ENCODE measurements around the gene TMCC1. TPM values are rescaled to one million over a fixed set of nuclear protein-coding genes. Genes with fewer than 3 reads are reported as not detected.

Gene TMCC1
- total and polyA plus RNA-seq, 2 donors (not counting 3 experiments of a cell fraction or from before 2014, with no cell fraction given), result 17.4 to 38.4 TPM

DNA sequence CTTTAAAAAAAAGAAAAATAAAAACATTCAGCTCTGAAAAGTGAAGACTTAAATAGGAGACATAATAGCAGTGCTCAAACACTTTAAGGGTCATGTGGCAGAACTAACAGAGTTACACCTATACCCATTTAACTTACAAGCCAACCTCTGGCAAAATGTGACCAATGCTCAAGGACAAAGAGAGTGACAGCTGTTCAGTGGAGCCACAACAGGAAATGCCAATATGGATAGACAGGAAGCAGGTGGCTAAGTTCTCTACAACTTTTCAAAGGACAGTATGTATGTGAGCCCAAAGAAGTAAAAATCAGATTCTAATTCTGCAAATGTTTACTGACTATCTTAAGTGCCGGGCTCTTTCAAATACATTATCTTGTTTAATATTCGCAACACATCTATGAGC, 3.4 kb downstream of the TMCC1 start:
- TF ChIP-seq GATA2 (IDR thresholded peaks at IDR 0.05; ENCODE audit: insufficient read depth, insufficient read length, low read depth, low read length) (no peak), MYC (IDR thresholded peaks at IDR 0.05; ENCODE audit: low read depth, low read length) (no peak), FOS (IDR thresholded peaks at IDR 0.05; ENCODE audit: borderline replicate concordance, insufficient read depth, low read length) (no peak), JUN (IDR thresholded peaks at IDR 0.05; ENCODE audit: borderline replicate concordance, insufficient read depth, insufficient read length, low read depth) (no peak), POLR2AphosphoS5 (IDR thresholded peaks at IDR 0.05; ENCODE audit: insufficient read depth, low read depth, low read length) (peak; percentile 49), EZH2 (IDR thresholded peaks at IDR 0.05; ENCODE audit: borderline replicate concordance, low read depth, low read length, severe bottlenecking) (no peak)
- TF ChIP-seq, protein P1, sequence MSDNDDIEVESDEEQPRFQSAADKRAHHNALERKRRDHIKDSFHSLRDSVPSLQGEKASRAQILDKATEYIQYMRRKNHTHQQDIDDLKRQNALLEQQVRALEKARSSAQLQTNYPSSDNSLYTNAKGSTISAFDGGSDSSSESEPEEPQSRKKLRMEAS (IDR thresholded peaks at IDR 0.05; ENCODE audit: insufficient read depth, insufficient read length), result no peak
- TF ChIP-seq, protein P2, sequence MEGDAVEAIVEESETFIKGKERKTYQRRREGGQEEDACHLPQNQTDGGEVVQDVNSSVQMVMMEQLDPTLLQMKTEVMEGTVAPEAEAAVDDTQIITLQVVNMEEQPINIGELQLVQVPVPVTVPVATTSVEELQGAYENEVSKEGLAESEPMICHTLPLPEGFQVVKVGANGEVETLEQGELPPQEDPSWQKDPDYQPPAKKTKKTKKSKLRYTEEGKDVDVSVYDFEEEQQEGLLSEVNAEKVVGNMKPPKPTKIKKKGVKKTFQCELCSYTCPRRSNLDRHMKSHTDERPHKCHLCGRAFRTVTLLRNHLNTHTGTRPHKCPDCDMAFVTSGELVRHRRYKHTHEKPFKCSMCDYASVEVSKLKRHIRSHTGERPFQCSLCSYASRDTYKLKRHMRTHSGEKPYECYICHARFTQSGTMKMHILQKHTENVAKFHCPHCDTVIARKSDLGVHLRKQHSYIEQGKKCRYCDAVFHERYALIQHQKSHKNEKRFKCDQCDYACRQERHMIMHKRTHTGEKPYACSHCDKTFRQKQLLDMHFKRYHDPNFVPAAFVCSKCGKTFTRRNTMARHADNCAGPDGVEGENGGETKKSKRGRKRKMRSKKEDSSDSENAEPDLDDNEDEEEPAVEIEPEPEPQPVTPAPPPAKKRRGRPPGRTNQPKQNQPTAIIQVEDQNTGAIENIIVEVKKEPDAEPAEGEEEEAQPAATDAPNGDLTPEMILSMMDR (IDR thresholded peaks at IDR 0.05; ENCODE audit: extremely low read depth in 1 of 2, insufficient read depth in 1 of 2, low read depth in 1 of 2, low read length in 2 of 2), result no peak
- Histone ChIP-seq H3K9me1 (replicated peaks; ENCODE audit: control insufficient read depth, extremely low read depth, insufficient read depth, low read length) (no peaks in the 10 kb centered on the region), H3K27me3 (ENCODE audit: control insufficient read depth in 2 of 2, insufficient read depth in 2 of 2, low read length in 2 of 2) (no peaks in the 10 kb centered on the region), H3K4me2 (ENCODE audit: insufficient read depth, low read length) (peak overlapping the region; percentile 60), H4K20me1 (replicated peaks; ENCODE audit: control insufficient read depth, extremely low read depth, insufficient read depth, low read length) (no peaks in the 10 kb centered on the region), H3K36me3 (ENCODE audit: control insufficient read depth in 2 of 2, extremely low read depth in 1 of 2, insufficient read depth in 2 of 2, low read length in 2 of 2) (no peaks in the 10 kb centered on the region), H3K79me2 (ENCODE audit: control insufficient read depth, insufficient read depth, low read length) (peaks cover 35% of the 10 kb centered on the region), H2AFZ (ENCODE audit: low read depth, low read length) (no peak overlapping the region), H3K9me3 (replicated peaks; ENCODE audit: control insufficient read depth, insufficient read depth, low read length) (no peaks in the 10 kb centered on the region), H3K9ac (replicated peaks; ENCODE audit: extremely low read depth, insufficient read depth, low read length) (peak overlapping the region; percentile 12), H3K27ac (ENCODE audit: insufficient read depth, low read depth, low read length) (peak overlapping the region; percentile 80), H3K4me3 (replicated peaks in 1 of 3; ENCODE audit: insufficient read depth in 1 of 3, low read depth in 1 of 3, low read length in 3 of 3) (peak overlapping the region in 1 of 3 experiments; percentile 29), H3K4me1 (ENCODE audit: control insufficient read depth, extremely low read depth, insufficient read depth, low read length) (peaks cover 52% of the 10 kb centered on the region)
- peak; percentile 78 for DNase-seq (ENCODE audit: low read depth, low spot score)
- no TSS peak for BruUV-seq (replicated peaks)
- dilution Hi-C loops (cut with MboI; ENCODE audit: extremely low pct_ligation_motif_present, low sequenced_read_pairs) (no loop called here), intact Hi-C loops (cut with micrococcal nuclease) (loop anchor here (2.0 to 5.0 kb wide), 3 partner anchors 45 to 398 kb away; no protein-coding TSS in a partner anchor)
- POLR2A ChIA-PET, result interaction anchor here (0.6 kb wide), 1 partner anchor 641 kb away, joined by 4 read pairs; the partner anchor contains the start of gene COPG1
- CTCF ChIA-PET, result interaction anchor here (1.2 kb wide), 1 partner anchor 257 kb away, joined by 3 read pairs; no protein-coding TSS in a partner anchor
- peak; percentile 83 for FAIRE-seq
